ENCODE measurements around the gene CCNI. TPM values are rescaled to one million over a fixed set of nuclear protein-coding genes. Genes with fewer than 3 reads are reported as not detected.

CCNI gene
- total and polyA plus RNA-seq, 2 donors from 2014 or later: 172 to 314 TPM

DNA sequence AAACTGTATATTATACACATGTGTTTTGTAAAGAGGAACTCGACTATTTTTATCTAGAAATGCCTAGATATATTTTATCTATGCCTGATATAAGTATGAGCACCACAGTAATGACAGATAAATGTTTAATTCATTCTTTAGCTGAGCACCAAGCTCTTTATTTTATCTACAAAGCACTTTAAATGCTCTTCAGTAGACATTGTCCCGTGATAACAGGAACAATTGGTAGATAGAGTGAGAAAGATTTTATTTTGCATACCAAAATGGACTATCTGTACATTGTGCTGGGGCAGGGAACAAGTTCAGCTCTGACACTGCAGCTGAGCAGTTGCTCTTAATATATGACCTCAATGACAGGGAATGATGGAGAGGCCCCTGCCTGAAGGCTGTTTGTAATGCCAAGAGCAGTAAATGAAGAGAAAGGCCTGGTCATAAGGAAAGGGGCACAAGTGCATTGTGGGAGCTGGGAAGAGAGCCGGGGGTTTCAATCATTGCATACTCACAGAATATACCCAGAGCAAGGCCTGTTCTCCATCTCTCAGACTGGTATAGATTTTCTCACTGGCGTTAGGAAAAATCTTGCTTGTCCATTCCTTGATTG lies 68.9 kb downstream of the CCNI start:
- Histone ChIP-seq H3K27ac (ENCODE audit: low read depth in 2 of 2, low read length in 2 of 2) (peak overlapping the region in 1 of 2 donors; percentile 13), H3K9ac (ENCODE audit: low read length in 3 of 3) (no peak overlapping the region), H3K27me3 (ENCODE audit: control insufficient read depth, insufficient read depth, low read length) (no peaks in the 10 kb centered on the region), H3K4me3 (ENCODE audit: low read length in 3 of 3) (no peak overlapping the region), H3K9me3 (ENCODE audit: control insufficient read depth in 2 of 3, insufficient read depth in 1 of 3, low read length in 3 of 3) (no peaks in the 10 kb centered on the region), H3K36me3 (ENCODE audit: control insufficient read depth in 2 of 3, insufficient read depth in 3 of 3, low read length in 3 of 3) (peaks cover 4 to 13% (median 9%) of the 10 kb centered on the region in 3 donors), H3K4me1 (ENCODE audit: control insufficient read depth in 2 of 3, insufficient read depth in 2 of 3, low read depth in 1 of 3, low read length in 3 of 3) (peaks cover 0 to 22% (median 19%) of the 10 kb centered on the region in 3 donors)
- TF ChIP-seq, protein P1, sequence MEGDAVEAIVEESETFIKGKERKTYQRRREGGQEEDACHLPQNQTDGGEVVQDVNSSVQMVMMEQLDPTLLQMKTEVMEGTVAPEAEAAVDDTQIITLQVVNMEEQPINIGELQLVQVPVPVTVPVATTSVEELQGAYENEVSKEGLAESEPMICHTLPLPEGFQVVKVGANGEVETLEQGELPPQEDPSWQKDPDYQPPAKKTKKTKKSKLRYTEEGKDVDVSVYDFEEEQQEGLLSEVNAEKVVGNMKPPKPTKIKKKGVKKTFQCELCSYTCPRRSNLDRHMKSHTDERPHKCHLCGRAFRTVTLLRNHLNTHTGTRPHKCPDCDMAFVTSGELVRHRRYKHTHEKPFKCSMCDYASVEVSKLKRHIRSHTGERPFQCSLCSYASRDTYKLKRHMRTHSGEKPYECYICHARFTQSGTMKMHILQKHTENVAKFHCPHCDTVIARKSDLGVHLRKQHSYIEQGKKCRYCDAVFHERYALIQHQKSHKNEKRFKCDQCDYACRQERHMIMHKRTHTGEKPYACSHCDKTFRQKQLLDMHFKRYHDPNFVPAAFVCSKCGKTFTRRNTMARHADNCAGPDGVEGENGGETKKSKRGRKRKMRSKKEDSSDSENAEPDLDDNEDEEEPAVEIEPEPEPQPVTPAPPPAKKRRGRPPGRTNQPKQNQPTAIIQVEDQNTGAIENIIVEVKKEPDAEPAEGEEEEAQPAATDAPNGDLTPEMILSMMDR (IDR thresholded peaks at IDR 0.05; ENCODE audit: borderline replicate concordance, extremely low read depth, insufficient read depth): no peak
- intact Hi-C loops (cut with DNase I): no loop called here
- FAIRE-seq (no peak), DNase-seq (no peak)

DNA sequence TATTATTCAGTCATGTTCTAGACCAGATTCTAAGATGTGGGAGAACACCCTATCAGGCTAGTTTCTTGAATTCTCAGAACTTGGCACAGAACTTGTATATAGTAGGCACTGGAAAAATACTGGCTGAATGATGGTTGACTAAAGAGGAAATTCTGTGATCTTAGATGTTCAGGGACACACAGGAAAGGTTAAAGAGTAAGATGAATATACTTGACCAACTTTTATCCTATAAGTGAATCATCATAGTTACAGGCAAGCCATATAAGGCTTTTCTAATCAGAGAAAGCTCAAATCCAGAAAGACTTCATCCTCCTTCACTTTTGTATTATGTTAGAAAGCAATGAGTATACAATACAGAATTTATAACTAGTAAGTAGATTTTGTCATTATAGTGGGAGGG lies 72.4 kb downstream of the CCNI start:
- FAIRE-seq: no peak
- DNase-seq: no peak
- TF ChIP-seq, protein P1 (IDR thresholded peaks at IDR 0.05; ENCODE audit: borderline replicate concordance, extremely low read depth, insufficient read depth): no peak
- Histone ChIP-seq H3K27ac (ENCODE audit: low read depth in 2 of 2, low read length in 2 of 2) (no peak overlapping the region), H3K4me1 (ENCODE audit: control insufficient read depth in 2 of 3, insufficient read depth in 2 of 3, low read depth in 1 of 3, low read length in 3 of 3) (peaks cover 0 to 22% (median 19%) of the 10 kb centered on the region in 3 donors), H3K36me3 (ENCODE audit: control insufficient read depth in 2 of 3, insufficient read depth in 3 of 3, low read length in 3 of 3) (peaks cover 0 to 17% (median 15%) of the 10 kb centered on the region in 3 donors), H3K27me3 (ENCODE audit: control insufficient read depth, insufficient read depth, low read length) (no peaks in the 10 kb centered on the region), H3K9ac (ENCODE audit: low read length in 3 of 3) (no peak overlapping the region), H3K9me3 (ENCODE audit: control insufficient read depth in 2 of 3, insufficient read depth in 1 of 3, low read length in 3 of 3) (no peaks in the 10 kb centered on the region), H3K4me3 (ENCODE audit: low read length in 3 of 3) (no peak overlapping the region)
- intact Hi-C loops (cut with DNase I): no loop called here

- no peak overlapping the region for H3K27ac ChIP-seq (ENCODE audit: low read depth in 2 of 2, low read length in 2 of 2)
- no peak overlapping the region for H3K9ac ChIP-seq (ENCODE audit: low read length in 3 of 3)
- TF ChIP-seq, protein P1 (IDR thresholded peaks at IDR 0.05; ENCODE audit: borderline replicate concordance, extremely low read depth, insufficient read depth): no peak
Measured at GRCh38 chr4:77002321-77003107, 73.3 kb downstream of the CCNI start.

More at GRCh38 chr4:77002321-77003107, 73.3 kb downstream of the CCNI start:
- Histone ChIP-seq H3K4me1 (ENCODE audit: control insufficient read depth in 2 of 3, insufficient read depth in 2 of 3, low read depth in 1 of 3, low read length in 3 of 3) (peaks cover 0 to 19% (median 15%) of the 10 kb centered on the region in 3 donors), H3K36me3 (ENCODE audit: control insufficient read depth in 2 of 3, insufficient read depth in 3 of 3, low read length in 3 of 3) (peaks cover 0 to 18% (median 17%) of the 10 kb centered on the region in 3 donors), H3K9me3 (ENCODE audit: control insufficient read depth in 2 of 3, insufficient read depth in 1 of 3, low read length in 3 of 3) (no peaks in the 10 kb centered on the region), H3K27me3 (ENCODE audit: control insufficient read depth, insufficient read depth, low read length) (no peaks in the 10 kb centered on the region), H3K4me3 (ENCODE audit: low read length in 3 of 3) (no peak overlapping the region)
- intact Hi-C loops (cut with DNase I): no loop called here
- no peak for FAIRE-seq
- peak in 2 of 5 donors; percentile 41 to 48 for DNase-seq
